Islet of Langerhans (tissue), 1 donor: Measurements from ENCODE around the gene DENND10.
"Not testable (repeated sequence)": the region's sequence is repeated elsewhere in the genome, so short reads cannot be mapped to it uniquely, and the experiment has no call there.

Experiments
- FAIRE-seq: peaks from one replicate; lab custom pipeline; 2011; peaks lifted over from hg19 to GRCh38; lab: Jason Lieb, UNC

DENND10 gene

DNA sequence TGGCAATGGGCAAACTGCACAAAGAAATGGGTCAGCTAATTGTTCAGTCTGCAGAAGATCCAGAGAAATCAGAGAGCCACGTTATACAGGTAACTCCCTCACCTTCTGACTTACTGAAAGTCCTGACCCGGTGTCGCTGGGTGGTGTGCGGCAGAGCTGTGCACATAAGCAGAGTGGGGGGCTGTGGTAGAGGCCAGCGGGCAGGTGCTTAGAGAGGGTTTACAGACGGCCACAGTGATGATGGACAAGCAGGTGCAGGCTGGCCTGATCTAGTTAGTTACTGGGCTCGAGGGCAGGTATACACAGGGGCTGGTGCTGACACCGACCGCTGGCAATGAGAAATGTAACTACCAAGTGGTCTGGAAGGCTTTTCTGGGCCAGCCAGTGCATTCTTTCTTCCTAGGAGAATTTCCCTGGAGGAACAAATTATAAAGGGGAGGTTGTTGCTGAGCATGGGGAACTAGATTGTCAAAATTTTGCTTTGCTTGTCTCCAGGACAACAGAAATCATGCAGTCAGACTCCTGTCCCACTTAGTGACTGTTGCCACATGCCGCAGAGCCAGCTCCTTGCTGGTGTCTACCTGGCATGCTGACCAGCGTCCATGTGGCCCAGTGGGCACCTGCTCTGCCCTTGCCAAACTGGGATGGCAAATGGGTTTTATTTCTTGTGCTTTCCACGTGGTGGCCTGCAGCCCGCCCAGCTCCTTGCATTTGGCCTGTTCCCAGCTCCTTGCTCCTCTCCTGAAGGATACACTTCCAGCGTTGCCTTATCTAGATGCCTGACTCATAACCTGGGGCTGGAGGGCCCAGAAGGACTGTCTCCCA is 28.8 kb downstream of the DENND10 start:
- FAIRE-seq: no peak

DNA sequence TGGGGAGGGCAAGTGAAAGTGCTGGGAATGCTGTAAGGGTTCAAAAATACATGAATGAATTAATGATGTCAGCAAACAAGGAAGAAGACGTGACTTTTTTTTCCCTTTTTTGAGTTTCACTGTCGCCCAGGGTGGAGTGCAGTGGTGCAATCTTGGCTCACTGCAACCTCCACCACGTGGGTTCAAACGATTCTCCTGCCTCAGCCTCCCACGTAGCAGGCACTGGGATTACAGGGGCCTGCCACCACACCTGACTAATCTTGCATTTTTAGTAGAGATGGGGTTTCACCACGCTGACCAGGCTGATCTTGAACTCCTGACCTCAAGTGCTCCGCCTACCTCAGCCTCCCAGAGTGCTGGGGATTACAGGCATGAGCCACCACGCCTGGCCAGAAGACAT is 30.0 kb downstream of the DENND10 start:
- no peak for FAIRE-seq

DNA sequence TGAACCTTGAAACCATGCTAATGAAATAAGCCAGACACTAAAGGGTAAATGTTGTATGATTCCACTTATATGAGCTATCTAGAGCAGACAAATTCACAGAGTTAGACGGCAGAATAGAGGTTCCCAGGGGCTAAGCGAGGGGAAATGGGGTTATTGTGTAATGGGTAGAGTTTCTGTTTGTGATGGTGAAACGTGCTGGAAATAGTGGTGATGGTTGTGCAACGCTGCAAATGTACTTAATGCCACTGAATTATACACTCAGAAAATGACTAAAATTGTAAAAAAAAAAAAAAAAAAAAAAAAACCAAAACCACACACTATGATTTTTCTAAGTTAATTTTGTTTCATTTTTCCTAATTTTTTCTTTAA is 31.6 kb downstream of the DENND10 start:
- FAIRE-seq: no peak

DNA sequence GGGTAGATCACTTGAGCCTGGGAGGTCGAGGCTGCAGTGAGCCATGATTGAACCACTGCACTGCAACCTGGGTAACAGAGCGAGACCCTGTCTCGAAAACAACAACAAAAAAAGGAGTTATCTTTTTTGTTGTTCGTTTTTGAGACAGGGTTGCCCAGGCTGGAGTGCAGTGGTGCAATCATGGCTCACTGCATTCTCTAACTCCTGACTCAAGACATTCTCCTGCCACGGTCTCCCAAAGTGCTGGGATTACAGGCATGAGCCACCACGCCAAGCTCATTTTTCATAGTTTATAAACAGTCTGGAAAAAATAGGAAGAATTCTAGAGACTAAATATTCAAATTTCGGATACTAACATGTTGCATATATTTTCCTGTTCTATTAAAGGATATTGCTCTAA is 32.2 kb downstream of the DENND10 start:
- FAIRE-seq: no peak

DNA sequence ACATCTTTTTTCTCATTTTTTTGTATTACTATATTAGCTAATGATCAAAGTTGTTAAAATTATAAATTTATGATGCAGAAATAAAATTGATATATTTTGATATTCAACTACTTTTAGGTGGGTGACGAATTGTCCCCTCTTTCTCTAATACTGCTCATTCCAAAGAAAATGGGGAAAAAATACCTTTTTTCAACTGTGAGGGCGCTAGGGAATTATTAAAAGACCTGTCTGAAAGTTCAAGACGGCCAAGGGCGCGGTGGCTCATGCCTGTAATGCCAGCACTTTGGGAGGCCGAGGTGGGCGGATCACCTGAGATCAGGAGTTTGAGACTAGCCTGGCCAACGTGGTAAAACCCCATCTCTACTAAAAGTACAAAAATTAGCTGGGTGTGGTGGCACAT is 34.0 kb downstream of the DENND10 start:
- FAIRE-seq: not testable (repeated sequence)

DNA sequence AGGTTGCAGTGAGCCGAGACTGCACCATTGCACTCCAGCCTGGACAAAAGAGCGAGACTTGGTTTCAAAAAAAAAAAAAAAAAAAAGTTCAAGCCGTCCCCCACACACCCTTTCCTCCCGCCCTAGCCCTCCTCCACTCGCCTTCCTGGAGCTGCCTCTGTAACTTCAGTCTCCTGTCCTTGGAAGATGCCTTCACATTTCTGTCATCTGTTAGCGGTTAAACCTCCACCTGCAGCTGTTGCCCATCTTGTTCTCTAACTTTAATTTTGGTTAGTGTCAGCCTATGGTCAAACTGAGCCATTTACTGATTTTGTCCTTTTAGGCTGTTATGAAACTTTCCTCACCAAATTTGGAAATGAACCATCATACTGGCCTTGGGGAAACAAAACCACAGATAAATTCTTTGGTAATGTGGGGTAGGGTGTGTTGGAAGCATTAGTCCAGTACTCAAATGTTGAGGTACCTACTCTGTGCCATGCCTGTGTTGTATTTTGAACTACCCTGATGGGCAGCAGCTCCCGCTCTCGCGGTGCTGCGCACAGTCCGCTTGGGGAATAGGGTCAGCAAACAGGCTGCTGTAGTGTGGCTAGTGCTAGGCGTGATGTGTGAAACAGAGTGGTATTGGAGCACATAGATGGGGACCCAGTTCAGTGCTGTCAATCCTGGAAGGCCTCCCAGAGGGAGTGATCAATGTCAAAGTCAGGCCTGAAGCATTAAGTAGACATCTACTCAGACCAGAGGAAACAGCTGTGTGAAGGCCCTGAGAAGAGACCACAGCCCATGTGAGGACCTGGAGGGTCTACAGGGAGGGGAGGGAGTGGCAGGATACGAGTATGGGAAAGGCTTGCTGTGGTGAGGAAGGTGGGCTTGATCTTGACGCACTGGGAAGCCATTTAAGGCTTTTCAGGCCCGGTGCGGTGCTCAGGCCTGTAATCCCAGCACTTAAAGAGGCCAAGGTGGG is 34.7 kb downstream of the DENND10 start:
- FAIRE-seq: no peak

DNA sequence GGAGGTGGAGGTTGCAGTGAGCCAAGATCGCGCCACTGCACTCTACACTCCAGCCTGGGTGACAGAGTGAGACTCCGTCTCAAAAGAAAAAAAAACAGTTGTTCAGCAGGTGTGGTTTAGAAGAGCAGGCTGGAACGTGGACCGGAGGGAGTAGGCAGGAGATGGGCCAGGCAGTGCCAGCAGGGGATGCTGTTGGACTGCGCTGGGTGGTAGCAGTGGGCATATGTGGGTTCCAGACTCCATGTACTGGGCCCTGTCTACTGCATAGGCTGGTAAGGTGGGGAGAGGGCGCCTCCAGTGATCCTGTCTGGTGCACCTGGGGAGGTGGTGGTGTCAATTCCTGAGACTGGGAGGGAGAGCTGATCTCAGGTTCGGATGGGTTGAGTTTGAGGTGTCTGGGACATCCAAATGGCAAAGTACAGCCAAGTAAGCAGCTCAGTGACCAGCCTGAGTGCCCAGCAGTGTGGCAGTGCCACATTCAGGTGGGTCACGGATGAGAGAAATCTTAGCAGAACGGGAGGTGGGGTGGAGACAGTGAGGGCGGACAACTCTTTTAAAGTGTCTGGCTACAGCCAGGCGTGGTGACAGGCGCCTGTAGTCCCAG is 35.7 kb downstream of the DENND10 start:
- FAIRE-seq: no peak

DNA sequence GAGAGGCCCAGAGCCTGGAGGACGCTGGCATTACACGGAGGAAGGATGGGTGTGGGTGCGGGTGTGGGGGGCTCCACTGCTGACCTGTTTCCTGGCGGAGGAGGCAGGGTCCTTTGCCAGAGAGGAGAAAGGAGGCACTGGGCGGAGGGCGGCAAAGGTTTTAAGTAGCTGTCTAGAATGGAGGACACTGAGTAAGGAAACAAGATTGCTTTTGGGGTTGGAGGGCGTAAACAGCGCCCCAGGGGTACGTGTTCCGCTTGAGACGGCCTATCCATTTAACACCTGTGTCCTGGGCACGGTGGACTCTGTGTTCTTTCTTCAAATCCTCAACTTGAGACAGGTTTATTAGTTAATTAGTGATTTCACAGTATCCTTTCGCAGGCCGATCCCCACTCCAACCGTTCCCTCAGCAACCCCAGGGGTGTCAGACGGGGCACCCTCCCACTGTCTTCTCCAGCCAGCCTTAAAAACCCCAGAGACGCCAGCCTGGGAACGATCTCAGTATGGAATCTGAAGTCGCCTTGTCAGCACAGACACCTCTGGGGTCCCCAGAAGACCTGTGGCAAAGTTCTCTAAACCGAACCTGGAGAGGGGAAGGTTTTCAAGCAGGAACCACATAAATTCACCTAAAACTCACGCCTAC is 36.8 kb downstream of the DENND10 start:
- FAIRE-seq: no peak

DNA sequence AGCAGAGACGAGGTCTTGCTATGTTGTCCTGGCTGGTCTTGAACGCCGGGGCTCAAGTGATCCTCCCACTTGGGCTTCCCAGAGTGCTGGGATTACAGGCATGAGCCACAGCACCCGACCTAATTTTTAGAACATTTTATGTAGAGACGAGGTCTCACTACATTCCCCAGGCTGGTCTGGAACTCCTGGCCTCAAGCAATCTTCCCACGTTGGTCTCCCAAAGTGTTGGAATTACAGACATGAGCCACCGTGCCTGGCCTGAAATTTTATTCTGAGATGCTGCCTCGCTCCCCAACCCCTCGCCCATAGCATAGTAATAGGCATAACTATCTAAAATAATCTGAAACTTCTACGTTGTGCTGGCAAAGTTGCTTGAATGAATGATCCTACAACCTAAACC is 39.7 kb downstream of the DENND10 start:
- no peak for FAIRE-seq

DNA sequence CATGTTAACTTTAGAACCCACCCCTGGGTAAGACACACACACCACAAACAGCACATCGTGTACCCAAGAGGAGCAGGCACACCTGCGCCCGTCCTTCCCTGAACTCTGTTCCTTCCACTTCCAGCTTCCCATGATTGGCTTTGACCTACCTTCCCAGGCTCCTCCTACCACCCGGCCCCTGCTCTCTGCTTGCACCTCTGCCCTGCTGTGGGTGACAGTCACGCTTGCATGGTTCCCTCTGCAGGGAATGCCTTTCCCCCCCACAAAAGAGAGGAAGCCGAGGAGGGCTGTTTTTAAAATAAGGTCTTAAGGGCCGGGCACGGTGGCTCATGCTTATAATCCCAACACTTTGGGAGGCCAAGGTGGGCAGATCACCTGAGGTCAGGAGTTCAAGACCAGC is 45.2 kb downstream of the DENND10 start:
- no peak for FAIRE-seq

DNA sequence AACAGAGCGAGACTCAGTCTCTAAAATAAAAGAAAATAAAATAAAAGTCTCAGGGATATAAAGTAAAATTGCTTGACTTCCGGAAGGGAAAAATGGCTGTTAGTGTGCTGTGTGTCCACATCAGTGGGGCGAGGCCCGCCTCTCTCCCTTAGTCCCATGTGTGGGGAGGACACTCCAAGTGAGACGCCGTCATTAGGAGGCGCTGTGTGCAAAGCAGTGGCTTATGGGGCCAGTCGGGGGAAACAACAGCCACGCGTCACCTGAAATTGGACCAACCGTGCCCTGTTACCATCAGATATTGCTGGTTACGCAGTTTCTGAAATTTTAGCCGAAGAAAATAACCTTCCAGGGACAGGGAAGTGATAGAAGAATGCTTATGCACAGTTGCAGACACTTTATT is 45.8 kb downstream of the DENND10 start:
- FAIRE-seq: no peak

DNA sequence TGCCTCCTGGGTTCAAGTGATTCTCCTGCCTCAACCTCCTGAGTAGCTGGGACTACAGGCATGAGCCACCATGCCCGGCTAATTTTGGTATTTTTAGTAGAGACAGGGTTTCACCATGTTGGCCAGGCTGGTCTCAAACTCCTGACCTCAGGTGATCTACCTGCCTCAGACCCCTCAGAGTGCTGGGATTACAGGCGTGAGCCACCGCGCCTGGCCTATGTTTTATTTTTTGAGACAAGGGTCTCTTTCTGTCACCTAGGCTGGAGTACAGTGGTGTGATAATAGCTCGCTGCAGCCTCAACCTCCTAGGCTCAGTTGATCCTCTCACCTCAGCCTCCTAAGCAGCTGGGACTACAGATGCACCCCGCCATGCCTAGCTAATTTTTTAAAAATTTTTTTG is 47.7 kb downstream of the DENND10 start:
- FAIRE-seq: not testable (repeated sequence)

DNA sequence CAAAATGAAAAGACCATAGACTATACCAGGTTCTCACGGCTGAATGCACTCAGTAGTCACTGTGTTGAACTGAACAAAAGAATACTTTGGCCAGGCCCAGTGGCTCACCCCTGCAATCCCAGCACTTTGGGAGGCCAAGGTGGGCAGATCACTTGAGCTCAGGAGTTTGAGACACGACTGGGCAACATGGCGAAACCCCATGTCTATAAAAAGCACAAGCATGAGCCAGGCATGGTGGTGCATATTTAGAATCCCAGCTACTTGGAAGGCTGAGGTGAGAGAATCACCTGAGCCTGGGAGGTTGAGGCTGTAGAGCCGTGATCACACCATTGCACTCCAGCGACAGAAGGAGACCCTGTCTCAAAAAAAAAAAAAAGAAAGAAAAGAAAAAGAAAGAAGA is 49.1 kb downstream of the DENND10 start:
- FAIRE-seq: no peak

DNA sequence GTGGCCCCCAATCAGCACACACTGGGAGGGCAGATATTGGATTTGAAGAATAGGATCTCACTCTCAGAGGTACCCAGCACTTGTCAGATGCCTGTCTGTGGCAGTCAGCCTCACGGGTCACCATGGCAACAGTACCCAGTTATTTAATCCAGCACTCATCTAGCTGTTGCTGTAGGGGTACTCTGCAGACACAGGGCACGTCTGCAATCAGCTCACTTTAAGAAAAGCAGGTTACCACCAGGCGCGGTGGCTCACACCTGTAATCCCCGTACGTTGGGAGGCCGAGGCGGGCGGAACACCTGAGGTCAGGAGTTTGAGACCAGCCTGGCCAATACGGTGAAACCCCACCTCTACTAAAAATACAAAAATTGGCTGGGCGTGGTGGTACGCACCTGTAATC is 49.7 kb downstream of the DENND10 start:
- FAIRE-seq: no peak

DNA sequence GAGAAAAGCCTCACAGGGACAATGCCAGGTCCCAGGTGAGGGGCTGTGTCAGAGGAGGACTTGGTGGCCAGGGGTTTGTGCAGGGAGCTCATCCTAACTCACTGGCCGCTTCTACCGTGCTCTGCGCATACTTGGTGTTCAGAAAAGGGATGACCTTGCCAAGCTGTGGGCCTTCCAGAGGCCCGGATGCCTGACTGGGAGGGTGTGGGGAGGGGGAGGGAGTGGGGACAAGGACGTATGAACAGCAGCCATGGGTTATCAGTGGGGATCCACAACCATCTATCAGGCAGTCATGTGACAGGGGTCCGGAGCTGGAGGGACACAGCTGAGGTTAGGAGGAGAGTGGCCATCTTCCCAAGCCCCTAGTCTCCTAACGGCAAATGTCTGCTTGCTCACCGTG is 55.4 kb downstream of the DENND10 start:
- no peak for FAIRE-seq

DNA sequence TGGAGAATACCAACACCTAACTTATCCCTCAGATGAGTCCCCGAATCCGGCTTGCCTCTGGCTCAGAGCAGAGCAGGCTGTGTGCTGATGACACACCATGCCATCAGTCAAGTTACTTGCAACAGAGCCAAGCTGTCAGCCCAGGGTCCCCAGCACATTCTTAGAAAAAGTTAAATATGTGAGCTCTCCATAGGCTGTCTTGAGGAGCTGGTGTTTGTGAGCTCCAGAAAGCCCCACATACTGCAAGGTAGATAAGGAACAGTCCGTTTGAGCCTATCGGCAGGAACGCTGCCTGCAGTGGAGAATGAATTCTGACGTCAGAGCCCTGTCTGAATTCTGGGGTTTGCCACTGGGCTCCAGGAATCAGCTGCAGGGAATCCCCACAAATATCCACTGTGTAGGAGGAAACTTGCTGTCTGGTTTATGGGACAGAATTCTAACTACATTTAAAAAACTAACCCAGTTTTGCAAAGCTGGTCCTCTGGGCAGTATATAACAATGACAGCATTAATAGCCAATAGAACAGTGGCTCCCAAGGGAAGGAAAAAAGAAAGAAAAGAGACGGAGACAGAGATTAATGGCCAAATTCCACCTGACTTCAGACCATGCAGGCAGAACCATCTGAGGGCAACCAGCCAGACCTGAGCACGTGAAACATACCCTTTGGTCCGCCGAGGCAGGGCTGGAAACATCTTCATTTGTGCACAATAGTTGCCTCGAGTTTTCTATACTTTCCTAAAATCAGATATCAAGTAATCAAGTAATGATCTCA is 58.0 kb downstream of the DENND10 start:
- FAIRE-seq: no peak

DNA sequence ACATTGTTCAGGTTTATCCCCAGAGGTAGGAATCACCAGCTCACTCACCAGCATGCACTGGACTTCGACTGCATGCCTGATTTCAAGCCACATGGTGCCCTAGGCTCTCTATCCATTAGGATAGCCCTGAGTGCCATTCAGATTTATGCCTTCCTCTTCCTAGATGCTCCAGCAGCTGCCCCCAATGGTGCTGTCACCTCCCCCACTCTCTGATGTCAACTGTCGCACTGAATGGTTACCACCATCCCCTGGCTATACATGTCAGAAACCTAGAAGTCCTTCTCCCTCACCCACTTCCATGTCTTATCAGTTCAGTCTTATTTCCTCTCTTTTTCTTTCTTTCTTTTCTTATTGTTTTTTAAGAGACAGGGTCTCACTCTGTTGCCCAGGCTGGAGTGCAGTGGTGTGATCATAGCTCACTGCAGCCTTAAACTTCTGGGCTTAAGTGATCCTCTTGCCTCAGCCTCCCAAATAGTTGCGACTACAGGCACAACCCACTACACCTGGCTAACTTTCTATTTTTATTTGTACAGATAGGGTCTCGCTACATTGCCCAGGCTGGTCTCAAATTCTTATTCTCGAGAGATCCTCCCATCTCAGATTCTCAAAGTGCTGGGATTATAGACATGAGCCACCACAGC is 58.7 kb downstream of the DENND10 start:
- no peak for FAIRE-seq

DNA sequence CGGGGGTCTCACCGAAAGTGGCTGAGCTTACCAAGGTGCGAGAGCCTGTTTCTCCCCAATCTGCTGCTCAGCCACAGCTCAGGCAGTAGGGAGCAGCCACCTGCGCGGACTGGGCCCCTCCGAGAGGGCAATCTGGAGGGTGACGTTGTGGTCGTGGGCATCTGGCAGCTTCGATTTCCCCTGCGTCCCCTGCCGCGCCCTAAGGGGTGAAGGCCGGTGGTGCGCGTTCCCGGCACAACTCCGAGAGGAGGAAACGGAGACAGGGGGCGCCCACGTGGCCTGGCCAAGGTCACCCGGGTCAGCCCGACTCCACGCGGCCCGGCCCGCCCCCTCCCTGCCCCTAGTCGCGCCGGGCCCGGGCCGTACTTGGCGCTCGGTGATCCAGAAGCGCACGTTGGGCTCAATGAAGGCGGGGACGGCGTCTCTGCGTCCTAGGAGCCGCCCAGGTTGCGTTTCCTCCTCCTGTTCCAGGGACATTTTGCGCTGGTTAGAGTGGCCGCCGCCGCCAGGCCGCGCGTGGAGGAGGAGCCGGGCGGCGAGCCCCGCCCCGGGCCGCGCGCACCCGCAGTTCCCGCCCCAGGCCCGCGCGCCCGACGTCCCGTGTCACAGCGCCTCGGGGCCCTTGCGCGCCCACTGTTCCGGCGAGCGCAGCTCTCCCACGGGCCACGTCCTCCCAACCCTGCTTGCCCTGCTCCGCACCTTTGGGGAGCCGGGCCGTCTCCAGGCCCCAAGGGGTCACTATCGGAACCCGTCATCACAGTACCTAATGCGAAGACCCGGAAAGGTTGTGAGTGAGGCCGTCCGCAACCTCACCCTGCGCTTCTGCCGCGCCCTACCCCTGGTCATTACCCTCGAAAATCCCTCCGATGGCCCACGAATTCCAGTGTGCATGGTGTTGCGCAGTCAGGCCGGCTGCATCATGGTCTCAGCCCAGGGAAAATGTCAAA is 61.5 kb downstream of the DENND10 start, which contains the start of gene SFXN4:
SFXN4 (minus strand) TSS at position 544 of the 947 bp plus-strand sequence; CDS start at position 477, 67 bp downstream.
- FAIRE-seq: no peak

DNA sequence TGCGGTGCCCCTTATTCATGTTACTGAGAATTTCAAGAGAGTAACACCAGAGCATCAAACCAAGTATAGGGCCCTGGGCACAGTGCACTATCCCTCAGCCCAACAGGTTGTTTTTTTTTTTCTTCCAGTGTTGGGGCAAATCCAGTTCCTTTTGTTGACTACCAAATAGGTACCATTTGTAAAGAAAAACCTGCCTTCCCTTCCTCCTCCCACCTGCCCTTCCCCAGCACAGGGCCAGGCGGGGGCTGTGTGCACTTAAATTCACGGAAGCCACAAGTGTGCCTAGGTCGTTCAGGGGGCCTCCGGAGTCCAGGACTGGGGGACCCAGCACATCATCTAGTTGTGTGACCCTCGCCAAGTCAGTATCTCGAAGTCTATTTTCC is 62.2 kb downstream of the DENND10 start:
- no peak for FAIRE-seq

DNA sequence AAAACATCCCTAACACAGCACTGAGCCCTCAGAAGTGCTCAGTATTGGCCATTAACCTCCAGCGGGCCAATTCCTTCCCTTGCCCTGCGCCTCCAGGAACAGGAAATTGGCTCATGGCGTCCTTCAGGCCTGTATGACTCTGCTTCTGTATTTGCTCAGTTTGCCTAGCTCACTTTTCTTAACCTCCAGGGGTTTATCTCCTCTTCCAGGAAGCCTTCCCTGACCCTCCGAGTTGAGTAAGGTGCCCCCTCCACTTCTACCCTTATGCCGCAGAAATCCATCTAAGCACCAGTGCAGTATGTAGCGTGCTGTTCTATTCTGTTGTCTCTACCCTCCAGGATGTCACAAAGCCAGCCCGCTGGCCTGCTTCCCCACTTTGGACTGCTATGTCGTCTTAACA is 62.7 kb downstream of the DENND10 start:
- FAIRE-seq: no peak
